ENCODE data around the gene PTPRK.
"Not testable (repeated sequence)": the region's sequence is repeated elsewhere in the genome, so short reads cannot be mapped to it uniquely, and the experiment has no call there.

Gene PTPRK

DNA sequence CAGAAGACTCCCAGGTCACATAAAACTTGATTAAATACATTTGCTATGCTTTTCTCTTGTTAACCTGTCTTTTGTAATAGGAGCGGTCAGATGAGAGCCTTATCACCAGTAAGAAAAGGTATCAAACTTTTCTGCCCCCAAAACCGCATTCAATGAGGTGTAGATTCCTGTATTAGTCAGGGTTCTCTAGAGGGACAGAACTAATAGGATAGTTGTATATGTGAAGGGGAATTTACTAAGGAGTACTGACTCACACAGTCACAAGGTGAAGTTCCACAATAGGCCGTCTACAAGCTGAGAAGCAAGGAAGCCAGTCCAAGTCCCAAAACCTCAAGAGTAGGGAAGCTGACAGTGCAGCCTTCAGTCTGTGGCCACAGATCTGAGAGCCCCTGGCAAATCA is 32.7 kb downstream of the PTPRK start:
- DNase-seq (ENCODE audit: low spot score) = no peak

GRCh38 chr6:128487055-128487454 is 33.3 kb downstream of the PTPRK start:
- DNase-seq (ENCODE audit: low spot score) = no peak

- DNase-seq (ENCODE audit: low spot score) = not testable (repeated sequence)
Observed at GRCh38 chr6:128486580-128486979, 33.8 kb downstream of the PTPRK start.

- DNase-seq (ENCODE audit: low spot score) = no peak
Observed at GRCh38 chr6:128483472-128484135, 36.8 kb downstream of the PTPRK start.

GRCh38 chr6:128482642-128483041 is 37.8 kb downstream of the PTPRK start:
- DNase-seq (ENCODE audit: low spot score) = no peak

DNA sequence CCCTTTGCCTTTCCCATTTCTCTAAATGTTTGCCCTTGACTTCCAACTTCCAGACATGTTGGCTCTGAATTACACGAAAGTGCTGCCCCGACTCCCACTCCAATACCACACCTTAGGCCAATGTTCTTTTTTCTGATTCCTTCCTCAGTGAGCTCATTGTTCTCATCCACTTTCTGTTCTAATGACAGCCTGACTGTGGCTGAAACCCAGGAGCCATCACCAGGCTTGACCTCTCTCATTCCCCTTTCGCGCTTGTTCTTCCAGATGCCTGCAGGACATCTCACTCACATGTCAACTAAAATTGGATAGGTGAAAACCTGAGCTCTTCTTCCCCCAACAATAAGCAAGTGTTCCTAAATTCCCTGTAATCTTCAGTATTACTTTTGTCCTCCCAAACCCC is 40.4 kb downstream of the PTPRK start:
- DNase-seq (ENCODE audit: low spot score) = no peak

DNA sequence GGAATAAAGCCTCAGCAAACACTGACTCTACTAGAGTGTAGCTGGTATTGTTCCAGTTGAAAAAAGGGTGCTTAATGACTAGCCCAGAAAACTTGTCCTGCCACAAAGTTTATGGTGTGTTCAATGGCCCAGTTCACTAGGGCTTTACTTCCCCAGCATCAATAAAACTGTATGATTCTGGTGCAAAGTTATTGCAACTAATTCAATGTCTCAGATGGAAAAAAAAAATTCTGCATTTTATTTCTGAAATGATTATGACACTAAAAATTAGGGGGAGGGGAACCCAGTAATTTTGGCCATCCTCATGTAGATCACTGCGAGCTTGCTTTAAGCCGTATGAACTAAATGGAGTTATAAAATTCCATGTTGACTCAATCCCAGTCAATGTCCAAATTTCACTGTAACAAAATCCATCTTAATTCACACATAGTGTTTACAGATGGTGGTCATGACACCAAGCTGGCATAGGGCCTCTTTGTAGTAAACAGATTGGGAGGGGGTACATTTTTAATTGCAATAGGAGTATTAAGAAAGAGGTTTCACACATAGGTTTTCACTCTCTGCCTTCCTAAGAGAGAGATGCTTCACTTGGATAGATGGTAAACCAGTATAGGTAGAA is 41.2 kb downstream of the PTPRK start:
- no peak for DNase-seq (ENCODE audit: low spot score)

DNA sequence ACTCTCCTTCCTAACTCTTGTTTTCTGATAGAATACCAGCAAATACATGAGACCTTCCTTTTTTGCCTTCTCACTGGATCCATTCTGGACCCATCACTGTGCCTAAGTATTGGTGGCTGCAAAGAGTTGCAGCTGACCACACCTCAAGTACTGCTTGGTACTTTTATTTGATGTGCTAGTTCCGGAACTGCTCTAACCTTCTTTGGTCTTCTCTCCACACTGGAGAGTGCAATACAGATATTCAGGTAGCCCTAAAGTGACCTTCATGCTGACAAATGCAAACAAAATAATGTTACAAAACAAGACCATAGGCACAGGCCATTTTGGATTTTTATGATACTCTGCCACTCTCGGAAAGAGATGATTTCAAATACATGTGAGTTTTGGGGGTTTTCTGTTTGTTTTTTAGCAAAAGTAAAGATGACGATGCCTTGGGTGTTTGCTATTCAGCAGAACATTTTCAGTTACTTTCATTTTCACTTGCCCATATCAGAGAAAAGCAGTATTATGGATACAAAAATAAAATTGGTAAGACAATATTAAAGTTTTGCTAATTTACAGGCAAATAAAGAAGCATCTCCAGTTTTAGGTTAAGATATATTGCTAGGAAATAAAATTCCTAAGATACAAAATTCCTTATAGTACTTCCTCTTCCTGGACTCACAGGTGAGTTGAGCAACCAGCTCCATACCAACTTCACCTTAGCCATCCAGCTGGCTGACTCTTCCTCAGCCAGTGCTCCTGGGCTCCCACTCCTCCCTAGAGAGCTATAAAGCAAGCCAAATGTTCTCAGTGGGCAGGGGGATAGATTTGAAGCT is 42.0 kb downstream of the PTPRK start:
- DNase-seq (ENCODE audit: low spot score) = no peak

- no peak for DNase-seq (ENCODE audit: low spot score)
Observed at GRCh38 chr6:128474933-128475332, 45.5 kb downstream of the PTPRK start.

DNA sequence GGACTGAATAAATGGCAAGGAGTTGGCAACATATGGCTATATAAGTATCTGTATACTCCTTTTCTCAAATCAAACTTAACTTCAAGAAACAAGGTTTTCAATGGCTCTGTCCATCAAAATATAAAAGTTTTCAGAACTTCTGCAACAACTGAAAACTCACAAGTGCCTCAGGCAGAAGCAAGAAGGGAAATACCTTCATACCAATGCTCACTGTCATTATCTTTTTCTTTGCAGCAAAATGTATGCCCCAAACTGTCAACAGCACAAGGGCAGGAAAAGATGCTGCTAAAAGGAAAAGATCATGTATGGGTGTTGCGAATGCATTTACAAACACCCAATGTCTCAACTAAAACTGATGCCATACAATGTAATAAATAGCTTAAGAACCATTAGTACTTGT is 45.9 kb downstream of the PTPRK start:
- no peak for DNase-seq (ENCODE audit: low spot score)

DNA sequence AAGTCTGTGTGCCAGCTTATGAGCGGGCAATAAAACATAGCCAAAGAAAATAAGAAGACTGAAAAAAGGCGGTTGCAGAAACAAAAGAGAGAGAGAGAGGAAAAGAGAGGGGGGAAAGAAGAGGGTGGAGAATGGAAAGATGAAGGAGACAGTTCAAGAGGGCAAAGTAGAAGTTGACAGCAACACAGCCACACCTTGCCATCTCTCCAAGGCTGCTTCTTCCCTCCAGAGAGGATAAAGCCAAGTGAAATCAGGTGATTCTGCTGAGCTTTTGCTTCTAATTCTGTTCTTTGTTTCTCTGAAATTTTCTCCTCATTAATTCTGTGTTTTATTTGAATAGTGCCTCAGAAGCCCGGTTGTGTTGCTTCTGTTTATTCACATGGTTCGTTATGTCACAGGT is 48.5 kb downstream of the PTPRK start:
- DNase-seq (ENCODE audit: low spot score) = no peak

- DNase-seq (ENCODE audit: low spot score) = no peak
Observed at GRCh38 chr6:128465368-128466343, 54.7 kb downstream of the PTPRK start.

GRCh38 chr6:128464790-128465189 is 55.6 kb downstream of the PTPRK start:
- DNase-seq (ENCODE audit: low spot score) = no peak

DNA sequence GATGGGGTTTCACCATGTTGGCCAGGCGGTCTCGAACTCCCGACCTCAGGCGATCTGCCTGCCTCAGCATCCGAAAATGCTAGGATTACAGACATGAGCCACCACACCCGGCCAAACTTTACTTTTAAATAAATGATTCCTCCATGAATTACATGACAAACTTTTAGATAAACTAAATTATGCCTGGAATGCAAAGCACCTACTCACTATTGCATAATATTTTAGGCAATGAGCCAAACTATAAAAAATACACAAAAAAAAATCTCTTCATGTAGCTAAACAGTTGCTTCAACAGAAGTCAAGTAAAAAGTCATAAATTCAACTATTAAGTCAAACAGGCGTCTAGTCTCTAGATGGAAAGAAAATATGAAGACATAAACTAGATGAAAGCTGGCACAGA is 56.5 kb downstream of the PTPRK start:
- DNase-seq (ENCODE audit: low spot score) = no peak

- no peak for DNase-seq (ENCODE audit: low spot score)
Observed at GRCh38 chr6:128461501-128461900, 58.9 kb downstream of the PTPRK start.

DNA sequence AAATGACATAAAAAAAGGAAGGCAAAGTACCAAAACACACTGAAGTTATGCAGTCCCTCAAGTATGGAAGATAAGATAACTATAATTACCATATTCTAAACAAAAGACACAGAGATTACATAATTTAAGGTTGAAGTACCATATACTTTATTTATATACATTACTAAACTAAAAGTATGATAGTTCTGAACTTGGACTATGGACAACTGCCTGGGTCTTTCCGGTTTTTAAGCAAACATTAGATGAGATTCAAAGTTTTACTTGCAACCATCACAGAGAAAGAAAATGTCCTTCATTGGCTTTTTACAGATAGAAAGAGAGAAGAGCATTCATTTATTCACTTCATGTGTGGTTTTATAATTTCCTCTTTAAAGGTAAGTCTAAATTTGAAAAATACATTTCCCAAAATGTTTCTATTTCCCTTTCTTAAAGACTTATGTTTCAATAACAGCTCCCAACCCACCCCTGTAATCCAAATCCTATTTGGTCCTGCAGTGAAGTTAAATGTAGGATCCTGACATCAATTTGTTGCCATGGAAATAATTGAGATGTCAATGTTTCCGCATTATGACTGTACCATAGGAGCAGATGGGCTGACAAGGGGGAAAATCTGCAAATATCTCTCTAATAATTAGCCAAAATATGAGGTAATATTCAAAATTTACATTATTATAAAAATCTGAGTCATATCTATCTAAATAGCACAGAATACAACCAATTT is 63.7 kb downstream of the PTPRK start:
- no peak for DNase-seq (ENCODE audit: low spot score)

GRCh38 chr6:128455959-128456358 is 64.4 kb downstream of the PTPRK start:
- no peak for DNase-seq (ENCODE audit: low spot score)

GRCh38 chr6:128452713-128453112 is 67.7 kb downstream of the PTPRK start:
- DNase-seq (ENCODE audit: low spot score) = no peak

DNA sequence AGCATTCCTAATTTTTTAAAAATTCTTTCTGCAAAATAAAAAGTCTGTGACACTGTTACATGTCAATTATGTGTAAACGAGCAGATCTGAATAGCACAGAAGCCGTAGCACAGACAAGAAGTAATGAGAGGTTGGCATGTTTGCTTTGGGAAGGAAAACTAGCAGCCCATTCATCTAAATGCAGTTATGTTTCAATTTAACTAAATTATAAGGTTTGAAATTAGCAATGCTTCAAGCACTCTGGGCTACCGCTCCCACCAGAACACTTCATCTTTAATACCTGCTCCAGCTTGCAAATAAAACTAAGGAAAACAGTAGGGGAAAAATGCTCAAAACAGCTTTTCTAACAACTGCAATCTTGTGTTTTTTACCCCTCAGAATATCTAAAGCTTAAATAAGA is 73.9 kb downstream of the PTPRK start:
- no peak for DNase-seq (ENCODE audit: low spot score)

DNA sequence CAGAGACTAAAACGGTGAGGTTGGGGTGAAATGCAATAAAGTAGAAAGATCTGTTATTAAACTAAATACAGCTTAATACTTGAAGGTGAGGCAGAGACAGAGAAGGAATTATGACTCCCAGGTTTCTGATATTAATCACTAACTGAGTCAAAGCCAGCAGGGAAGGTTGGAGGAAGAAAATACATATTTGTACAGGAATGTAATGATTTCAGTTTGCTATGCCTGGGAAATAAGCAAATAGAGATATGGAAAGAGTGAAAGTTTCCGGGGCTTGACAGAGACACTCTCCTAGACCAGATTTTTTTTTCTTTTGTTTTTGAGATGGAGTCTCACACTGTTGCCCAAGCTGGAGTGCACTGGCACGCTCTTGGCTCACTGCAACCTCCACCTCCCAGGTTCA is 76.8 kb downstream of the PTPRK start:
- DNase-seq (ENCODE audit: low spot score) = no peak

DNA sequence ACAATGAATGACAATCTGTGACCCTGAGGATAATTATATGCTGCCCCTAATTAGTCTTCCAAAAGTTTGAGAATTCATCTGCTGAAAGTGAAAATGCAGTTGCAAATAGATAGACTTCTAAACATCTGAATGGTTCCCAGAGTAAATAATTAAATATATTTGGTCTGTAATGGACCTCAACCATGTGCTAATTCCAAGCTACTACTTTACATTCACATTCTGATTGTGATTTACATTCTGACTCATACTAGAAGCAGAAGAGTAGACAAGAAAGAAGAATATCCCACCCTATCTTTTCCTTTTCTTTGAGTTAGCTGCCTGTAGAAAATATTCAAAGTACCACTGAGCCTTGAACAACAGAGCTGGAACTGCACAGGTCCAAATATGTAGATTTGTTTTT is 80.8 kb downstream of the PTPRK start:
- no peak for DNase-seq (ENCODE audit: low spot score)
